Muscle of arm (tissue), 12 donors: ENCODE measurements around the gene OBI1. TPM values are rescaled to one million over a fixed set of nuclear protein-coding genes. Genes with fewer than 3 reads are reported as not detected.
"Not testable (repeated sequence)": the region's sequence is repeated elsewhere in the genome, so short reads cannot be mapped to it uniquely, and the experiment has no call there.

Source experiments
- DNase-seq: peaks from one replicate; pipeline ENCODE4 v3.0.0-alpha.2; 2013
- polyA plus RNA-seq, 12 donors: library from polyadenylated mRNA; unstranded; fragments of 120-200 nt; gene quantifications; one replicate each; pipeline ENCODE4 v1.2.1, GENCODE V29; 2013; ENCODE audit not compliant: insufficient read length in 12 of 12

OBI1 gene
- polyA plus RNA-seq, 12 donors = 12.7 to 24.3 (median 17.8) TPM; not detected in 1

DNA sequence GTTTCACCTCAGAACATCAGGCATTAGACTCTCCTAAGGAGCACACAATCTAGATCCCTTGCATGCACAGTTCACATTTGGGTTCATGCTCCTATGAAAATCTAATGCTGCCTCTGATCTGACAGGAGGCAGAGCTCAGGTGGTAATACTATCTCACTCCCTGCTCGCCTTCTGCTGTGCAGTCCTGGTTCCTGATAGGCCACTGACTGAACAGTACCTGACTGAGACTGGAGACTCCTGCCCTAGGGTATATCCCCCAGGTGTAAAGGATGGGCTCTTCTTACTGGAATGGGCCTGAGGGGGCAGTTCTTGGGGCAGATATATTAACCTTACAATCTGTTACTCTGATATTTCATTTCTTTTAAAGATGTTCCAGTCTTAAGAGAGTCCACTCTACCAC lies 6.3 kb downstream of the OBI1 start:
- no peak for DNase-seq

DNA sequence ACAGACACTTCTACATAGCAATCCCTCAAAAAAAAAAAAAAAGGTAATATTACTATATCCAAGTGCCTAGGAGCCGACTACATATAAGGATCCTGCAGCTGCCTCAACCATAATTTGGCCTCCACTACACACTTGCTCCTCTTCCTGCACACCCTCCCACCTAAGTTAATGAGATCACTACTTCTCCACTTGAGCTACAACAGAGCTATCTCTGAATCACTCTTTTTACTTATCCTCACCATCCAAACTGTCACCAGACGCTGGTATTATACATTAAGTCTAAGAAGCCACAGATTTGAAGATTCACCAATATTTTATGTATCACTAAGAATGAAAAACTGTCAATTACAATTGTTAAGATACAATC lies 8.3 kb downstream of the OBI1 start:
- no peak for DNase-seq

DNA sequence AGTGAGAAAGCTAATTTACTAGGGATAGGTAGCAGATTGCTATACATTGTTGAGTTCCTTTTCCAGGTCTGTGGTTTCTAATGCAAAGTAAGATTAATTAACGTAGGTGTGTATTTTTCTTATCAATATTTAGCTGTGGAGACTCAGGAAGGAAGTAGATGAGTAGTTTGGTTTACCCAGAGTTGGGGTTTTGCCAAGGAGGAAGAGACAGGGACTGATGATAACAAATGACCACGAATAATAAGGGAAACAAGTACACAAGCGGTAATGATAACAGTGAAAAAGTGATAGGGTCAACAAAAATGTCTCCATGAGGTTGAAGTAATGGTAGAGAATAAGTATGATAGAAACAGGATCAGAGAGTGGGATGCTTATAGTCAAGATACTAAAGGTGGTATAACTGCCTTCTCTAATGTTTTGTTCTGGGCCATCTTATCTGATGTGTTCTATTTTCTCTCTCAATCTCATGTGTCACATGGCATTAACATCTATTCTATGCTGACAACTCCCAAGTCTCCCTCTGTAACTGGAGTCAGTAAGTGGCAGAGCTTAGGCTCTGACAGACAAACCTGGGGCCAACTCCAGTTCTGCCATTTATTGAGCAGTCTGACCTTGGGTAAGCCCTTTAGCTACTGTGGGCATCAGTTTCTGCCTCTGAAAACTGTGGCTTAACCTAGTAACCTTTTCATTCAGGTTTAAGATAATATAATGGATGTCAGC lies 8.8 kb downstream of the OBI1 start:
- no peak for DNase-seq

DNA sequence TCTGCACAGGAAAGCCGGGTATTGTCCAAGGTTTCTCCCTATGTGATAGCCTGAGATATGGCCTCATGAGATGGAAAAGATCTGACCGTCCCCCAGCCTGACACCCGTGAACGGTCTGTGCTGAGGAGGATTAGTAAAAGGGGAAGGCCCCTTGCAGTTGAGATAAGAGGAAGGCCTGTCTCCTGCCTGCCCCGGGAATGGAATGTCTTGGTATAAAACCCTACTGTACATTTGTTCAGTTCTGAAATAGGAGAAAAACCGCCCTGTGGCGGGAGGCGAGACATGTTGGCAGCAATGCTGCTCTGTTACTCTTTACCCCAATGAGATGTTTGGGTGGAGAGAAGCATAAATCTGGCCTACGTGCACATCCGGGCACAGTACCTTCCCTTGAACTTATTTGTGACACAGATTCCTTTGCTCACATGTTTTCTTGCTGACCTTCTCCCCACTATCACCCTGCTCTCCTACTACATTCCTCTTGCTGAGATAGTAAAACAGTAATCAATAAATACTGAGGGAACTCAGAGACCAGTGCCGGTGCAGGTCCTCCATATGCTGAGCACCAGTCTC lies 11.8 kb downstream of the OBI1 start:
- not testable (repeated sequence) for DNase-seq

DNA sequence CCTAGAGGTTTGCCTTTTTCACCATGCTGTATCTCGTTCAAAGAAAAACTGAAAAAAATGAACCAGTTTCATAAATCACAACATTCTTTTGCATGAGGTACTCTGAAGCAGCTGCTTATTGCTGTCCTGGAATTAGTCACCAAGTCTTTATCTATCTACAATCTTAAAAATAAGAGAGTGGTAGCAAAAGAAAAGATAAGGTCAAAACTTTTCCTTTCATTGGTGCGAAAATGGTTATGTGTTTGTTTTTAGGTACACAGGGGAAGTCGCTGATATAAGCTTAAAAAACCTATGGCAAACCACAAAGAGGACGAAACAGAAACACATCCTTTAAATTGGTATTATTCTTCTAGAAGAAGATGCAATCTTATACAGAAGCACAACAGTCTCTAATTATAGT lies 20.7 kb downstream of the OBI1 start:
- DNase-seq = no peak

DNA sequence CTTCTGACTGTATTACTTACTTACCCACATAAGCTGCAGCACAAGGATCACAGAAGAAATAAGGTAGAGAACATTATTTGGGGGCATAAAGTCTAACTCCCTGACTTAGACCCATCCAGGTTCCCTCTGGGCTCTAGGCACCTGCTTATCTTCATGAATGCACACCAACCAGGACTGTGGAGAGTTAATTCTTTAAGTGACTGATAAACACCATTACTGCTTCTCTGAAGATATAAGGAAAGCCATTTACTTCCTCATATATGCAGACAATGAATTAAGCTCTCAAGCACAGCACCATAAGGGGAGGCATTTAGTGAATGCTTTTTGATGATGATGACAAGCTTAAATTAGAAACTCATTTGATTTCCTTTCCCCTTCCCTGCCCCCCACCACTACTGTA lies 22.5 kb downstream of the OBI1 start:
- no peak for DNase-seq

DNA sequence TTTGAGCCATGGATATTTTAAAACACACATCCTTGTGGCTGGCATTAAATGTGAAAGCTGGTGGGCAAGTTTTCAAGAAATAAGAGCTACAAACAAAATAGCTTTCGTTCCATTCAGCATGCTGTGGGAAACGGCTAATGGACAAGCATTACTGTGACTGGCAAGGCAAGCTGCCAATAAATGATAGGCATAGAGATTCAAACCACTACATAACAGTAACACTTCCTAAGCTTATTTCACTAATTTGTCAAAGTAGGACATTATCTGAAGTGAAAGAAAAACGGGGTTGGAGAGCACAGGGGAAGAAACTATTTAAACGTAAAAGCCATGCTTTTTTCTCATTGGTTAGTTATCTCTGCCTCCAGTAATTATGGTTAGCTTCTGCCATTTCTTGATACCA lies 26.0 kb downstream of the OBI1 start:
- no peak for DNase-seq

DNA sequence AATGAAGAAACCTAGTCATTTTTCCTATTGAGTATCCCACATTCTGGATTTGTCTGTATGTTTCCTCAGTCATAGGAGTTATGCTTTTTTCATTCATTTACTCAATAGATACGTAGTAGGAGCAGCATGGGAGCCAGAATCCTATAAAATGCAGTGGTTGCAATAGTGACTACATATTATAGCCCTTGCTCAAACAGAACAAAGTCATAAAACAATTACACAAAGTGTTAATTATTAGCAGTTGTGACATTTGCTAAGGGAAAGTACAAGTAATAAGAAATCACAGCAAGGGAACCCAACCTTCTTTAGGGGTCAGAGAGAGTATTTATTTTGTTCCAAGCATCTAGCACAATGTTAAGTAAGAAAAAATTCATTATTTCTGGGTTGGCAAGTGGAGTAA lies 27.9 kb downstream of the OBI1 start:
- DNase-seq = no peak

DNA sequence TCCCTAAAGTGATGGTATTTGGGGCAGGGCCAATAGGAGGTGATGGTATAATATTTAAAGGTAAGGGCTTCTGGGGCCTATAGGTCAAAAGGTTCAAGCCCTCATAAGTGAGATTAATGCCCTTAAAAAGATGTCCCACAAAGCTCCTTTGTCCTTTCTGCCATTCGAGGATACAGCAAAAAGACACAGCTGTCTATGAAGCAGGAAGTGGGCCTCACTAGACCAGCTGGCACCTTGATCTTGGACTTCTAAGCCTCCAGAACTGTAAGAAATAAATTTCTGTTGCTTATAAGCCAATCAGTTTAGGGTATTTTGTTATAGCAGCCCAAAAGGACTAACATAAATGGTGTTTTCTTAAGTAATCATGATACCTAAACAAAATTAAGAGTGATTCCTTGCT lies 28.4 kb downstream of the OBI1 start:
- DNase-seq = no peak

DNA sequence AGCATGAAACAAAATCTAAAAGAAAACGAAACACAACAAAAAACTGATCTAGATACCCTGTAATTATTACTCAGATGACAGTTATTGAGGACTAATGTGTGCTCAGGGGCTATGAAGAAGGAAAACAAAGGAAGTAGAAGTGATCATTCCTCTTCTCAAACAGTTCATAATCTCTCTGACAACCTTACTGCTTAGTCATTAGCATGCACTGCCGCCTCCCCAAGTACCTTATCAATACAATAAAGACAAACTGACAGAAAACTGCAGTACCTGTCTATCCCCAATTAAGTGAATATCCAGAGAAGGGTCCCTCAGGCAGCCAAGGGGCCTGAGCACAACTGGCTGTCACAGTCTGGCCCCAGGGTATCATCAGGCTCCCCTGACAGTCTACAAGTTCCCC lies 33.6 kb downstream of the OBI1 start:
- DNase-seq = no peak

DNA sequence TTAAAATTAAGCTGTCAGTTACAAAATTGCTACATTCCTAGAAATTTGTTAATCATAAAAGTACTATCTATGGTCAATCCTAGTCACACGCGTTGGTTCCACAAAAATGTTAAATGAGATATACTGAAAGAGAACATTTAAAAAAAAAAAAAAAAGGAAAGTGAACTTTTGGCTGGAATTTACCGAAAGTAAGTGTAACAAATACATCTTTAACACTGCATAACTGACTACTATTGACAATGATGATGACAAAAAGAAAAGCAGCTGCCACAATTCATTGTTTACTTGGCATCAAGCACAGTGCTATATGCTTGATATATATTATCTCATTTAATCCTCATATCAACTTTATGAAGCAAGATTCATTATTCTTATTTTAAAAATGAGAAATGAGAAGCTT lies 35.8 kb downstream of the OBI1 start:
- DNase-seq = no peak

DNA sequence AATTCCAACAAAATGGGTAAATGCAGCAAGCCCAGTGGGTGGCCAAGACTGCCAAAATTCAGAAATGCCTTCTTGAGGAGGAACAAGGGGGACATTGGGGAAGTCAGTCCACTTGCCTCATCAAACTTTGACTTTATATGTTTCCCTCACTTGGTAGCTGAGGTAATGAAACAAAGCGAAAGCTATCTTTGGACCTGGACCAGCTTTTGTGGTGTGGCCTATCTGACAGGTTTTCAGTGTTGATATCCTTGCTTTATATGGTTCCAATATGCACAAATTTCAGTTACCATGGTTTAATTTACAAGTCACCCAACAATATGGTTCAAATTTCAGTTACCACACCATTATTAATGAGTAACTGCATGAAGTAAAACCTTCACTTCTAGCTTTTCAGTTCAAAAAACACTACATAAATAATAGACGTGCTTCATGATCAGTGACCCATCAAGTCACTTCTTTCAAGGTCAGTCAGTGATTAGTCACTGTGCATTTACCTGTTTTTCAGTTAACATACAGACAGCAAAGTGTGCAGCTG lies 38.0 kb downstream of the OBI1 start:
- DNase-seq = no peak

DNA sequence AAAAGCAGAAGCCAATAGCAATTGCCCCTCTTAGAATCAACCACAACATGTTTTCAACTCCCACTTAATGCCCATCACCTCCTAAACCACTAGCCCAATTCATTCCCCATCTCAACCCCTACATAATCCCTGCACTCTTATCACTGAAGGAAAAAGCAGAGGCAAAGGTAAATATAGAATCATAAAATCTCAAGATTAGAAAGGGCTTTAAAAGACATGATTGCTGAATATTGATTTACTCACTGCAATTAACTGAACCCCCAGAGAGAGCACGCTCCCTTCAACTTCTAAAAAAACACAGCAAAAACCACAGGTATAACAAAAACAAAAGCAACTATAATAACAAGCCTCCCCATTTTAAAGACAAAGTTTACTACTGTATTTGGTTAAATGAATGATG lies 40.5 kb downstream of the OBI1 start:
- DNase-seq = no peak

DNA sequence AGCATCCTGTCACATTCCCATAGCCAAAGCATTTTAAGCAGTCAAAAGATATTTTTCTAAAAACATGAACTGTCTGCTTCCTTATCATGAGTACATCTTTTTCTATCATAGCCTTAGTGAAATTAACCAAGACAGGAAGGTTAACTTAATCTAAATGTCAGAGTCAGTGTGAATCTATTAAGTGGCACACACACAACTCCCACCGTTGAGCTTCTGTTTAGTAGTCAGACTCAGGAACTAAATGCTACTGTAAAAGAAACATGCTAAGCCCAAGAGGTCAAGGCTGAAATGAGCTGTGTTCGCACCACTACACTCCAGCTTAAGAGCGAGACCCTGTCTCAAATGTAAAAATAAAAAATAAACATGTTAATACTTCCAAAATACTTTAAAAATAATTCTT lies 47.9 kb downstream of the OBI1 start:
- no peak for DNase-seq

DNA sequence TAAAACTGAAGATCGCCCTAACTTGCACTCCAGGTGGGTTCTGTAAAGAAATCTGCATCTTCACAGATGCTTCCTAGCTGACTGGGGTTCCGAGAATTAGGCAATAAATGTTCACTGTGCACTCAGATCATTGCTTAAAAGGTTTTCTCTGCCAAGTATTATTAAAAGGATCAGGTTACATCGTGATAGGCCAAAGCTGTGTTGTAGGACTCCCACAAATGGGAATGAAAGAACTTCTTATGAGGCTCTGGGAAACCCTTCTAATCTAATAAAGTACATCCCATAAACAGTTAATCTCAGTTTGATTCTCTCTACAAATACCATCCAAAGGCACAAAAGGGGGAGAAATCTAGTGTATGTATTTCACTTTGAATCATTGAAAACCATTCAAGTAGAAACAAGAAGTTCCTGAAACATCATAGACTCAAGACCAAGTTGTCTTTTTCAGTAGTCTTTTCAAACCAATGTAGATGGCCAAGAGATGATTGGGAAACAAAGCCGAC lies 48.5 kb downstream of the OBI1 start:
- no peak for DNase-seq

DNA sequence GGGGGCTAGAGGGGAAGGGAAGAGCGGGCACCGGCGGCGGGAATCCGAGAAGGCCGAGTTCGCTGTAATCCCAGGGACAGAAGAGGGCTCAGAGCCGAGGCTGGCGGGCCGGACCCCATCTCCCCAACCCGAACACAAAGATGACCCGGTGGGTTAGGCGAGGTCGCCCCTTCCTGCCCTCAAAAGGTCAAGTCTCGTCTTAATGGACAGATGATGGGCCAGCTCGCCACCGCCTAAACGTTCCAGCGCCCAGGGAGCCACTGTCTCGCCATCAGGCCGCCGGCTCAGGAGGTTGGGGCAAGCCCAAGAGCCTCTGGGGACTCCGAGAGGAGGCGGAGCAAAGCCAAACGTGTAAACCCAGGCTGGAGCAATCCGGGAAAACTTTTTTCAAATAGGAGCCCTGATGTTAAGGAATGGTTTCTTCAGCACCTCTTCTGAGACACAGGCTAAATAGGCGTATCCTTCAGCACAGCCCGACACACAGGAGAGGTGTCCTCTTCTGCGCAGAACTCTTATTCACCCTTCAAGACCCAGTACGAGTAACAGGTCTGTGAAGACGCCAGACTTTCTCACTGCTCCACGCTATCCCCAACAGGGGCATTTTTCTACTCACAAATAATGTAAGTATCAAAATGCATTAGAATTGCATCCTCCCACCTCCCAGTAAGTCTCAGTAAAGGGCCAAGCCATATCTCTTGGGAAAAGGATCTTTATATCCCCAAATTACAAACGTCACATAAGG lies 49.3 kb downstream of the OBI1 start:
- no peak for DNase-seq

DNA sequence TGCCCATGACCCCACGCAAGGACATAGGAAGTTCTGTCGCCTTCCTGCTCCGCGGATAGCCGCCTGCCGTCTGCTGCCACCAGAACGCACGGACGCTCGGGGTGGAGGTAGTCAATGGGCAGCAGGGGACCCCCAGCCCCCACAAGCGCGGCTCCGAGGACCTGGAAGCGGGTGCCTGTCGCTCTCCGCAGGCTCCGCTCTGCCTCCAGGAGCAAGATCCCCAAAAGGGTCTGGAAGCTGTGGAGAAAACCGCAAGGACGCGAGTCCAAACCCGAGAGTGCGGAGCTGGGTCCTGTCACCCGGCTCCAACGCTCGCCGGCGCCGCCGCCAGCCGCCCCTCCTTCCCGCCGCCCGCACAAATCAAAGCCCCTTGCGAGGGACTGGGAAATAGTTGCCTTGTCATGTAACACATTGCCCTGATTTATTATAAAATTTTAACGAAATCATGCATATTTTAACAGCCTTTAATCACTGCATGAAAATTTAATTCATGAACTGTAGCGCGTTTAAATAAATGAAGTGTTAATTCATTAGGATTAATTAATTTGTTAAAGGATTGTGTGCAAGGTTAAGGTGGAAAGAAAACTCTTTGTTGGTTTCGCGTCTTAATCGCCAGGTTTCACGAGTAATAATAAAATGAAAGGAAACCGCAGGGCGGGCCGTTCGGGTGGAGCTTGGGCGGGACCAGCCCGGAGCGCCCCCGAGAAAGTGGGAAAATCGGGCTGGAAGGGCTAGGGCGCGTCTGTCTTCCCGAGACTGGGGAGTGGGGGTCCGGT lies 50.1 kb downstream of the OBI1 start:
- no peak for DNase-seq

DNA sequence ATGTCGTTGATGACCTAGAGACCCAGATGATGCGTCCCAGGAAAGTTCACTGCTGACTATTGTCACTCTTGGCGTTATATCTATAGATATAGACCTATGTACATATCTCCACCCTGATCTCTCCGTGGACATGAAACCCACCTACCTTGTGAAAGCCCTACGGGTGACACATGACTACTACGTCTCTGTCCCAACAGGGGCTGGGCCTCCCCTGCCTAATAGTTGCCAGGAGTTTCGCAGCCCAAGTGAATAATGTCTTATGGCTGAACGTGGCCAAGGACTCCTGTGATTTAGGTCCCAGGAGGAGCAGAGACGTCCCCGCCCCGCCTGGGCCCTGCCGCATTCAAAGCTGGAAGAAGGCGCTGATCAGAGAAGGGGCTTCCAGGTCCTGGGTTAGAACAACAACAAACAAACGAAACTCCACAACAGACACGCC lies 50.7 kb downstream of the OBI1 start:
- no peak for DNase-seq

DNA sequence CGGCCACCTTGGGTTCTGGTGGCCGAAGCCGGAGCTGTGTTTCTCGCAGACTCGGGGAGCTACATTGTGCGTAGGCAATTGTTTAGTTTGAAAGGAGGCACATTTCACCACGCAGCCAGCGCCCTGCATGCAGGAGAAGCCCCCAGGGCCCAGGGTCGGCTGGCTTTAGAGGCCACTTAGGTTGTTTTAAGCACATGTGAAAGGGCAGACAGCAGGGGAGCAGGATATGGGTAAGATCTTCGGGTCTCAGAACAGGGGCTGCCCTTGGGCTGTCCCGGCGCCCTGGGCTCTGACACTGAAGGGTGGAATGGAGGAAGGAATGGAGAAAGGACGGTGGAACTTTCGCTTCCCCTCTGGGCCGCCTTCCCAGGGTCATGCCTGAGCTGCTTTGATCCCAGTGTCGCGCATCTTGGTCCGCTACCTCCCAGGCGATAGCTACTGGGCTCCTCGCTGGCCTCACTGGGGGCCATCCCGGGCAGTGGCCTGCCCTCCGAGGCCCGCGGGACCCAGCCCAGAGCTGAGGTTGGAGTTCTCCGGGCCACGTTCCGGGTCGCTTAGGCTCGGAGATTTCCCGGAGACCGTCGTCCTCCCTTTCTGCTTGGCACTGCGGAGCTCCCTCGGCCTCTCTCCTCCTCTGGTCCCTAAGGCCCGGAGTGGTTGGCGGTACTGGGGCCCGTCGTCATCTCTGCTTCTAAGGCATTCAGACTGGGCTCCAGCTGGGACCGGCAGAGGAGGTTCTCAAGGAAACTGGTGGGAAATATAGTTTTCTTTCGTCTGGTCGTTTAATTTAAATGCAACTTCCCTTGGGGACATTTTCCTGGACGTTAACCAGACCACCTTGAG lies 51.3 kb downstream of the OBI1 start:
- DNase-seq = no peak

DNA sequence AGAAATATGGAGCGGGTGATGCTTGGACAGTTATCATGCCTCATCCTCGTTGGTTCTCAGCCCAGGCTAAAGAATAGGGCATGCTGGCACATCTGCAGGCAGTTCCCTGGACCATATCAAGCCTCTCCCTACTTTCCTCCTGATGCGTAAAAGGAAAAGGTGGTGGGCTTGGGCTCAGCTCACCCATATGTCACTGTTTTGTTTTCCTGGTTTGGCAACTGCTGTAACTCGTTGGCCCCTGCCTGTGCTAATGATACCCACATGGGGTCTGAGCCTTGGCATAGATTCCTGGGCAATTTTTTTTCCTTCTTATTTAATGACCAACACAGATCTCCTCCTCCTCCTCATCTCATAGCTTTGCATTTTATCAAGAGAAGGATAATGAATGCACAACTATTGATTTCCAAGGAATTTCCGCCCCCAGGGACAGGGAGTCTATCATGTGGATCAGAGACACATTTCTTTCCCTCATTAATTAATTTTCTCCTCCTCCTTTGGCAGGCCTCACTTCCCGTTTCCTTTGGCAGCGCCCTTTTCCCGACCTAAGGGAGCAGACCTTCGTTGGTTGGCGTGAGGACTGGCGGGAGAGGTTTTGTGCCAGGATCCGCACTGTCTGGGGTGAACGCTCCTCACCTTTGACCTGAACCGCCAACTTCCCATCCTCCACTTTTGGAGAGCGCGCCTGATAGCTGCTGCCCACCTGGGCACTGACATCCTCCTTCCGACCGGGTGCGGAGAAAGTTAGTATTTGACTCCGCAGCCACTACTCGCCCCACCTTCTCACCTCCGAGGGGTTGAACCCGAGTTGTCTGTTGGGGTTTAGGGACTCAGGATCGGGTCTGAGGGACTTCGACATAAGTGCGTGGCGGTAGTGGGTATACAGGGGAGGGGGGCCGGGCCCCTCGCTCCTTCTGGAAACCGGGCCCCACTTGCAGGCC lies 52.2 kb downstream of the OBI1 start:
- no peak for DNase-seq
